Muscle of leg (tissue), 11 donors: ENCODE data around the gene ZNF778. TPM values are rescaled to one million over a fixed set of nuclear protein-coding genes. Genes with fewer than 3 reads are reported as not detected.

Experiments
- DNase-seq: peaks from one replicate; pipeline ENCODE4 v3.0.0; 2013
- H3K27ac ChIP-seq: one replicate; pipeline ENCODE4 v1.5.1; 2013; ENCODE audit warnings: mild to moderate bottlenecking, low read length, control low read depth
- H3K27me3 ChIP-seq: one replicate; pipeline ENCODE4 v1.6.1; 2013; ENCODE audit warnings: low read length; ENCODE audit not compliant: control insufficient read depth, insufficient read depth
- H3K36me3 ChIP-seq: one replicate; pipeline ENCODE4 v1.6.1; 2013; ENCODE audit warnings: low read length; ENCODE audit not compliant: control insufficient read depth, insufficient read depth
- H3K4me1 ChIP-seq: one replicate; pipeline ENCODE4 v1.6.1; 2013; ENCODE audit warnings: low read length; ENCODE audit not compliant: control insufficient read depth, insufficient read depth
- H3K4me3 ChIP-seq: one replicate; pipeline ENCODE4 v1.5.1; 2013; ENCODE audit warnings: low read length, control low read depth
- H3K9me3 ChIP-seq: replicated peaks from 2 replicates; pipeline ENCODE4 v1.6.1; 2013; ENCODE audit warnings: low read depth, low read length; ENCODE audit not compliant: control insufficient read depth
- WGBS: methylation state at CpG from one replicate; pipeline ENCODE4 v1.1.5; 2013; ENCODE audit warnings: missing lambda C conversion rate; ENCODE audit not compliant: insufficient coverage; 5-methylcytosine and 5-hydroxymethylcytosine counted together
- polyA plus RNA-seq, 8 donors: library from polyadenylated mRNA; unstranded; fragments of 120-200 nt; gene quantifications; one replicate each; pipeline versions ENCODE4 v1.2.1 to v1.2.3, GENCODE V29; 2013; ENCODE audit warnings: inconsistent platforms in 1 of 8, low replicate concordance in 1 of 8; ENCODE audit not compliant: insufficient read length in 8 of 8, insufficient read depth in 1 of 8
- total RNA-seq: library from RNA; stranded (reverse); fragments of 120-200 nt; gene quantifications from one replicate; pipeline ENCODE4 v1.2.4, GENCODE V29; 2013

ZNF778 gene
- total and polyA plus RNA-seq, 9 donors: 4.6 to 7.7 (median 5.6) TPM

GRCh38 chr16:89221604-89222003 lies 4.1 kb downstream of the ZNF778 start:
- peaks cover 3% of the 10 kb centered on the region for H3K9me3 ChIP-seq
- H3K4me1 ChIP-seq: peaks cover 5% of the 10 kb centered on the region
- no peak overlapping the region for H3K4me3 ChIP-seq
- H3K36me3 ChIP-seq: peaks cover 55% of the 10 kb centered on the region
- no peak overlapping the region for H3K27ac ChIP-seq
- no peak for DNase-seq
- H3K27me3 ChIP-seq: no peaks in the 10 kb centered on the region
- WGBS: 84% methylated on average over 3 of the region's 3 CpGs

- peaks cover 69% of the 10 kb centered on the region for H3K36me3 ChIP-seq
- no peaks in the 10 kb centered on the region for H3K27me3 ChIP-seq
- peaks cover 2% of the 10 kb centered on the region for H3K4me1 ChIP-seq
- DNase-seq: no peak
- 95% methylated on average over 21 of the region's 21 CpGs for WGBS
- H3K9me3 ChIP-seq: peaks cover 16% of the 10 kb centered on the region
- H3K4me3 ChIP-seq: no peak overlapping the region
- no peak overlapping the region for H3K27ac ChIP-seq
Observed at GRCh38 chr16:89222931-89223330, 5.4 kb downstream of the ZNF778 start.

DNA sequence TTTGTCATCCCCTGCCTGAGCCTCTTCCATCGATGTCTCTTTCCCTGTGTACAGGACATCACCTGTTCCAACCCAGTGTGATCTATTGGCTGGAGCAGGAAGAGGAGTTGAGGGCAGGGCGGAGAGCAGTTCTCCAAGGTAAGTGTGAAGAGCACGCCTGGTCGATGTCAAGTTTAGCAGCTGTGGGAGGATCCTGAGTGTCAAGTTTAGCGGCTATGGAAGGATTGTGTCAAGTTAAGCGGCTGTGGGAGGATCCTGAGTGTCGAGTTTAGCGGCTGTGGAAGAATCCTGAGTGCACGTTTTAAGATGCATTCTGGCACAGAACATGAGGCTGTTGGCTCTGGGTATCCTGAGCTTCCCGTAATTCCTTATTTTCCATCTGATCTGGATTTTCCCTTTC lies 7.2 kb downstream of the ZNF778 start:
- H3K27me3 ChIP-seq: no peaks in the 10 kb centered on the region
- H3K36me3 ChIP-seq: peaks cover 80% of the 10 kb centered on the region
- peaks cover 23% of the 10 kb centered on the region for H3K9me3 ChIP-seq
- no peak overlapping the region for H3K27ac ChIP-seq
- DNase-seq: no peak
- 92% methylated on average over 7 of the region's 10 CpGs for WGBS
- peaks cover 4% of the 10 kb centered on the region for H3K4me1 ChIP-seq
- H3K4me3 ChIP-seq: no peak overlapping the region

DNA sequence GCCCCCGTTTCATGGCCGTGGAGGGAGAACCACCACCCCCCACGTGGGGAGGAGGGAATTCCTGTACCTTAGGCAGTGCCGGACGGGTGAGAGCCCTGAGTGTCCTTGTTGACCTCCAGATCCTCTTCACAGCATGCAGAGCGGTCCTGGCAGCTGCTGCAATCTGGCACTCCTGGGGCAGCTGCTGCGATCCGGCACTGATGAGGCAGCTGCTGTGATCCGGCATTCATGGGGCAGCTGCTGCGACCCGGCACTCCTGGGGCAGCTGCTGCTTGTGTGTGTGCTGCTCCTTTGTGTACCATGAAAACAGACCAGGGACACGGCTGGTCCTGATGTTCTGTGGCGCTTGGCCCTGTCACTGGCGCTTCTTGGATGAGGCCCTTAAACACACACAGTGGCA lies 12.8 kb downstream of the ZNF778 start:
- peak; percentile 86 for DNase-seq
- 91% methylated on average over 14 of the region's 14 CpGs for WGBS
- Histone ChIP-seq H3K4me1 (peaks cover 28% of the 10 kb centered on the region), H3K27ac (peak overlapping the region; percentile 72), H3K9me3 (peaks cover 31% of the 10 kb centered on the region), H3K4me3 (no peak overlapping the region), H3K36me3 (peaks cover 86% of the 10 kb centered on the region), H3K27me3 (no peaks in the 10 kb centered on the region)

GRCh38 chr16:89232107-89232506 lies 14.6 kb downstream of the ZNF778 start:
- Histone ChIP-seq H3K27me3 (no peaks in the 10 kb centered on the region), H3K4me3 (no peak overlapping the region), H3K9me3 (peaks cover 23% of the 10 kb centered on the region), H3K27ac (no peak overlapping the region), H3K4me1 (peaks cover 28% of the 10 kb centered on the region), H3K36me3 (peaks cover 74% of the 10 kb centered on the region)
- WGBS: 50% methylated on average over 2 of the region's 2 CpGs
- no peak for DNase-seq

DNA sequence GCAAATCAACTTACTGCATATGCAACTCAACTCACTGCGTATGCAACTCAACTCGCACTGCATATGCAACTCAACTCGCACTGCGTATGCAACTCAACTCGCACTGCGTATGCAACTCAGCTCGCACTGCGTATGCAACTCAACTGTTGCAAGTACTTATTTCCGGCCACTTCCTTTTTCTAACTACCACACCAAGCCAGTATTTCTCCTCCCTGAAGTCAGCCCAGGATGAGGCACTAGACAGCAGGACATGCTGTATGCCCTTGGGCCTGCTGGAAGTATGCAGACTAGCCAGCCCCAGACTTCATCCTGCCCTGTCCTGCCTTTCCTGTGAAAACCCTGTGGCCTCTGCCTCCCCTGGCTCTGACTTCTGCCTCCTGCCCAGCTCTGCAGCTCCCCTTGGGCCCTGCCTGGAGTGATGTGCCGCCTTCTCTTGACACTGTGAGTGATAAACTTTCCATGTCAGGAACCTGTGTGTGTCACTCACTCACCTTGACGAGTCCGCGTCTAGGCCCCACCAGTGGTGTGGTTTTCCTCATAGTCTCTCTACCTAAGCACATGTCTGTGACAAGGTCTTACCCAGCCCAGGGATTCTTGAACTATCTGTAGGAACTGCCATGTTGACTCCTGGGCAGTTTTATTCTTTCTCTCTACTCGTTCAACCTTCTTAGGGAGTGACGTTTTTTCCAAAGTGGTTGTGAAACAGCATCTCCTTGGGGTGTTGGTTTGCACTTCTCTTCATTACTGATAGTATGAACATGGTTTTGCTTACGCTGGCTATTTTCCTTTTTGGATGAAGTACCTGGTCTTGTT lies 16.4 kb downstream of the ZNF778 start:
- Histone ChIP-seq H3K27ac (no peak overlapping the region), H3K4me1 (peaks cover 28% of the 10 kb centered on the region), H3K36me3 (peaks cover 57% of the 10 kb centered on the region), H3K9me3 (peaks cover 8% of the 10 kb centered on the region), H3K27me3 (no peaks in the 10 kb centered on the region), H3K4me3 (no peak overlapping the region)
- DNase-seq: no peak
- 95% methylated on average over 13 of the region's 16 CpGs for WGBS

GRCh38 chr16:89237733-89238132 lies 20.2 kb downstream of the ZNF778 start:
- DNase-seq: no peak
- no peak overlapping the region for H3K27ac ChIP-seq
- H3K36me3 ChIP-seq: peaks cover 23% of the 10 kb centered on the region
- no peaks in the 10 kb centered on the region for H3K27me3 ChIP-seq
- peaks cover 4% of the 10 kb centered on the region for H3K4me1 ChIP-seq
- no CpG with 5 or more reads among the region's 3 CpGs for WGBS
- no peak overlapping the region for H3K4me3 ChIP-seq
- H3K9me3 ChIP-seq: peaks cover 3% of the 10 kb centered on the region

DNA sequence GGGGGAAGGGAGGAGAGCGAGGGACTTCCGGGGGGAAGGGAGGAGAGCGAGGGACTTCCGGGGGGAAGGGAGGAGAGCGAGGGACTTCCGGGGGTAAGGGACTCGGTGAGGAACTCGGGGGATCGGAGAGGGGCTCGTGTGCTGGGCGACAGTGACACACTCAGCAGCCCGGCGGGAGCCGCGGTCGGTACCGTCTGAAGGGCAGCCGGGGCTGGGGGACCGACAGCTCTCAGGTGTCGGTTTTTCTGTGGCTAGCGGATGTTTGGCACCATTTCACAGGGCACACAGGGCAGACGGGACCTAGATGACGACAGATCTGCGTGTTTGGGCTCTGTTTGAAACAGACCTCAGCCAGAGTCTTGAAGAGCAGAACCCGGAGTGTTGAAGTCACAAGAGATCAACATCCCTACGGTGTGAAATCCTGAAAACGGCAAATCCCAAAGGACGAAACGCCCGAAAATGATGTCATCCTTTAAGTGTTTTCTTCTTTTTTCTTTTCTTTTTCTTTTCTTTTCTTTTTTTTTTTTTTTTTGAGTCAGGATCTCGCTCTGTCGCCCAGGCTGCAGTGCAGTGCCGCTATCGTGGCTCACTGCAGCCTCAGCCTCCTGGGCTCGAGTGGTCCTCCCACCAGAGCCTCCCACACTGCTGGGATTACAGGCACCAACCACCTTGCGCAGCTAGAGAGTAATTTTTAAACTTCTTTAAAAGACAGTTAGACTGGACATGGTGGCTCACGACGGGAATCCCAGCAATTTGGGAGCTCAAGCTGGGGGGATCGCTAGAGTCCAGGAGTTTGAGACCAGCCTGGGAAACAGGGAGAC lies 23.9 kb downstream of the ZNF778 start:
- H3K4me3 ChIP-seq: peak overlapping the region; percentile 96
- H3K36me3 ChIP-seq: no peaks in the 10 kb centered on the region
- H3K27ac ChIP-seq: peak overlapping the region; percentile 98
- peaks cover 4% of the 10 kb centered on the region for H3K4me1 ChIP-seq
- H3K27me3 ChIP-seq: peaks cover 1% of the 10 kb centered on the region
- H3K9me3 ChIP-seq: no peaks in the 10 kb centered on the region
- 3% methylated on average over 31 of the region's 39 CpGs for WGBS
- DNase-seq: peak; percentile 89

DNA sequence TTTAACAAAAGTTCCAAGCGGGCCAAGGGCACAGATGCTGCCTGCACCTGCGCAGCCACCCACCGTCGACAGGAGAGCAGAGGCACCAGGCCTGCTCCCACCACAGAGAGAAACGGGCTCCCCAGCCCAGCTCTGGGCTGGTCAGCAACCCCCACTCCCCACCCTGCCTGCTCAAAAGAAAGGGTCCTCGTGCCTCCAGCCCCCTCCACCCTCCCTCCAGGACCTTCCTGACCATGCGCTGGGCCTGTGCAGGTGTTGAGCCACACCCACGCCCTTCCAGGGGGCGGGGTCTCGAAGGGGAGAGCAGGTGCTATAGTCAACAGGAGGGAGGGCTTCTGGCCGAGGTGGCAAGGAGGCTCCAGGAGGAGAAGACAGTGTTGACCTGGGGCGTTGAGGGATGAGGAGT lies 25.3 kb downstream of the ZNF778 start:
- H3K4me3 ChIP-seq: no peak overlapping the region
- no peaks in the 10 kb centered on the region for H3K9me3 ChIP-seq
- no peak overlapping the region for H3K27ac ChIP-seq
- peaks cover 9% of the 10 kb centered on the region for H3K4me1 ChIP-seq
- DNase-seq: no peak
- peaks cover 8% of the 10 kb centered on the region for H3K27me3 ChIP-seq
- no peaks in the 10 kb centered on the region for H3K36me3 ChIP-seq
- 46% methylated on average over 9 of the region's 12 CpGs for WGBS

- Histone ChIP-seq H3K9me3 (peaks cover 3% of the 10 kb centered on the region), H3K4me3 (no peak overlapping the region), H3K27me3 (peaks cover 16% of the 10 kb centered on the region), H3K4me1 (peaks cover 9% of the 10 kb centered on the region), H3K36me3 (no peaks in the 10 kb centered on the region), H3K27ac (no peak overlapping the region)
- DNase-seq: no peak
- WGBS: 60% methylated on average over 2 of the region's 5 CpGs
Observed at GRCh38 chr16:89243664-89244063, 26.2 kb downstream of the ZNF778 start.
